NT2/D1 (cell line): ENCODE results near the gene CBX6.

Experiments
- SUZ12 ChIP-seq: IDR thresholded peaks from 2 replicates; pipeline ENCODE4 v1.6.1; 2011; ENCODE audit not compliant: insufficient read length, insufficient read depth; ENCODE audit errors: extremely low read depth
- YY1 ChIP-seq: IDR thresholded peaks from 2 replicates; pipeline ENCODE4 v1.6.1; 2011; ENCODE audit not compliant: insufficient read length, insufficient read depth
- ZNF274 ChIP-seq: IDR thresholded peaks from 2 replicates; pipeline ENCODE4 v1.6.1; 2011; ENCODE audit warnings: mild to moderate bottlenecking, low read depth, low read length

DNA sequence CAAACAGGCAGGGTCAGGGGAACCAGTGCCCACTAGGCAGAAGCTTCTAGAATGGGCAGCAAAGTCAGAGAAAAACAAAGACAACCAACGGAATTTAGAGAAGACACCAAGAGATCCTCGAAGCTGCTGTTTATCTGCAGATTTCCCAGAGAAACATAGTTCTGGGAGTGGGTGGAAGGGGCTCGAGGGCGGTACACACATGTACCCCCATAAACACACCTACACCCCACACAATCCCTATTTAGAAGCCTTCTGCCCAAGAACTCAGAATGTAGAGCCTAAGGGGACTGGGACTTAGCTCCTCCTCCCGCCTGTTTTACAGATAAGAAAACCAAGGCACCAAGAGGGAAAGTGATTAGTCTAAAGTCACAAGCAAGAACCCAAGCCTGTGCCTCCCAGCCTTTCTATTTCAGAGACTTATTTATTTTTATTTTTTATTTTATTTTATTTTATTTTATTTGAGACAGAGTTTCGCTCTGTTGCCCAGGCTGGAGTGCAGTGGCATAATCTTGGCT, 34.5 kb downstream of the CBX6 start:
- no peak for TF ChIP-seq ZNF274
- no peak for TF ChIP-seq YY1
- TF ChIP-seq SUZ12 = no peak
